ENCODE data around the gene MYBPHL.

MYBPHL gene

DNA sequence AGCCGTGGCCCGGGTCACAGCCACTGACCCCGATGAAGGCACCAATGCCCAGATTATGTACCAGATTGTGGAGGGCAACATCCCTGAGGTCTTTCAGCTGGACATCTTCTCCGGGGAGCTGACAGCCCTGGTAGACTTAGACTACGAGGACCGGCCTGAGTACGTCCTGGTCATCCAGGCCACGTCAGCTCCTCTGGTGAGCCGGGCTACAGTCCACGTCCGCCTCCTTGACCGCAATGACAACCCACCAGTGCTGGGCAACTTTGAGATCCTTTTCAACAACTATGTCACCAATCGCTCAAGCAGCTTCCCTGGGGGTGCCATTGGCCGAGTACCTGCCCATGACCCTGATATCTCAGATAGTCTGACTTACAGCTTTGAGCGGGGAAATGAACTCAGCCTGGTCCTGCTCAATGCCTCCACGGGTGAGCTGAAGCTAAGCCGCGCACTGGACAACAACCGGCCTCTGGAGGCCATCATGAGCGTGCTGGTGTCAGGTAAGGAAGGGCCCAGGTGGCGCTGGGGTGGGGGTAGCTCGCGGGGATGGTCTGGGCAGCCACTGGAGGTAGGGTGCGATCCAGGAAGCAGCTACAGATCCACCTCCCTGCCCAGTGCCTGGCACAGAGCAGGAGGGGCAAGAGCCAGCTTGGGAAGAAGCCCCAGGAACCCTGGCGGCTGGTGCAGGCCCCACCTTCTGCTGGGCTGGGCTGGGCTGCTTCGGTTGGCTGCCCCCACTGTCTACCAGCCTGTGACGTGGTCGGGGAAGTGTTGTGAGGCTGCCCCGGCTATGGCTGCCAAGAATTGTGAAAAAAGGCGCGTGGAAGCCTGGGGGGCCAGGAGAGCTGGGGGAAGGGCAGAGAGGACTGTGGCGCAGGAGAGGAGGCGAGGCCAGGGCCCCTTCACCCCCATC lies 53.7 kb downstream of the MYBPHL start:
- DNase-seq (ENCODE audit: low read depth in 2 of 2): no peak

DNA sequence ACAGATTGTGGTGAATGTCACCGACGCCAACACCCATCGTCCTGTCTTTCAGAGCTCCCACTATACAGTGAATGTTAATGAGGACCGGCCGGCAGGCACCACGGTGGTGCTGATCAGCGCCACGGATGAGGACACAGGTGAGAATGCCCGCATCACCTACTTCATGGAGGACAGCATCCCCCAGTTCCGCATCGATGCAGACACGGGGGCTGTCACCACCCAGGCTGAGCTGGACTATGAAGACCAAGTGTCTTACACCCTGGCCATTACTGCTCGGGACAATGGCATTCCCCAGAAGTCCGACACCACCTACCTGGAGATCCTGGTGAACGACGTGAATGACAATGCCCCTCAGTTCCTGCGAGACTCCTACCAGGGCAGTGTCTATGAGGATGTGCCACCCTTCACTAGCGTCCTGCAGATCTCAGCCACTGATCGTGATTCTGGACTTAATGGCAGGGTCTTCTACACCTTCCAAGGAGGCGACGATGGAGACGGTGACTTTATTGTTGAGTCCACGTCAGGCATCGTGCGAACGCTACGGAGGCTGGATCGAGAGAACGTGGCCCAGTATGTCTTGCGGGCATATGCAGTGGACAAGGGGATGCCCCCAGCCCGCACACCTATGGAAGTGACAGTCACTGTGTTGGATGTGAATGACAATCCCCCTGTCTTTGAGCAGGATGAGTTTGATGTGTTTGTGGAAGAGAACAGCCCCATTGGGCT lies 54.5 kb downstream of the MYBPHL start:
- no peak for DNase-seq (ENCODE audit: low read depth in 2 of 2)

DNA sequence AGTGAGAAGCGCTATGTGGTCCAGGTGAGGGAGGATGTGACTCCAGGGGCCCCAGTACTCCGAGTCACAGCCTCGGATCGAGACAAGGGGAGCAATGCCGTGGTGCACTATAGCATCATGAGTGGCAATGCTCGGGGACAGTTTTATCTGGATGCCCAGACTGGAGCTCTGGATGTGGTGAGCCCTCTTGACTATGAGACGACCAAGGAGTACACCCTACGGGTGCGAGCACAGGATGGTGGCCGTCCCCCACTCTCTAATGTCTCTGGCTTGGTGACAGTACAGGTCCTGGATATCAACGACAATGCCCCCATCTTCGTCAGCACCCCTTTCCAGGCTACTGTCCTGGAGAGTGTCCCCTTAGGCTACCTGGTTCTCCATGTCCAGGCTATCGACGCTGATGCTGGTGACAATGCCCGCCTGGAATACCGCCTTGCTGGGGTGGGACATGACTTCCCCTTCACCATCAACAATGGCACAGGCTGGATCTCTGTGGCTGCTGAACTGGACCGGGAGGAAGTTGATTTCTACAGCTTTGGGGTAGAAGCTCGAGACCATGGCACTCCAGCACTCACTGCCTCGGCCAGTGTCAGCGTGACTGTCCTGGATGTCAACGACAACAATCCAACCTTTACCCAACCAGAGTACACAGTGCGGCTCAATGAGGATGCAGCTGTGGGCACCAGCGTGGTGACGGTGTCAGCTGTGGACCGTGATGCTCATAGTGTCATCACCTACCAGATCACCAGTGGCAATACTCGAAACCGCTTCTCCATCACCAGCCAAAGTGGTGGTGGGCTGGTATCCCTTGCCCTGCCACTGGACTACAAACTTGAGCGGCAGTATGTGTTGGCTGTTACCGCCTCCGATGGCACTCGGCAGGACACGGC lies 55.3 kb downstream of the MYBPHL start:
- no peak for DNase-seq (ENCODE audit: low read depth in 2 of 2)

DNA sequence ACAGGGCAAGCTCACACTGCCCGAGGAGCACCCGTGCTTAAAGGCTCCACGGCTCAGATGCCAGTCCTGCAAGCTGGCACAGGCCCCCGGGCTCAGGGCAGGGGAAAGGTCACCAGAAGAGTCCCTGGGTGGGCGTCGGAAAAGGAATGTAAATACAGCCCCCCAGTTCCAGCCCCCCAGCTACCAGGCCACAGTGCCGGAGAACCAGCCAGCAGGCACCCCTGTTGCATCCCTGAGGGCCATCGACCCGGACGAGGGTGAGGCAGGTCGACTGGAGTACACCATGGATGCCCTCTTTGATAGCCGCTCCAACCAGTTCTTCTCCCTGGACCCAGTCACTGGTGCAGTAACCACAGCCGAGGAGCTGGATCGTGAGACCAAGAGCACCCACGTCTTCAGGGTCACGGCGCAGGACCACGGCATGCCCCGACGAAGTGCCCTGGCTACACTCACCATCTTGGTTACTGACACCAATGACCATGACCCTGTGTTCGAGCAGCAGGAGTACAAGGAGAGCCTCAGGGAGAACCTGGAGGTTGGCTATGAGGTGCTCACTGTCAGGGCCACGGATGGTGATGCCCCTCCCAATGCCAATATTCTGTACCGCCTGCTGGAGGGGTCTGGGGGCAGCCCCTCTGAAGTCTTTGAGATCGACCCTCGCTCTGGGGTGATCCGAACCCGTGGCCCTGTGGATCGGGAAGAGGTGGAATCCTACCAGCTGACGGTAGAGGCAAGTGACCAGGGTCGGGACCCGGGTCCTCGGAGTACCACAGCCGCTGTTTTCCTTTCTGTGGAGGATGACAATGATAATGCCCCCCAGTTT lies 56.1 kb downstream of the MYBPHL start:
- no peak for DNase-seq (ENCODE audit: low read depth in 2 of 2)

DNA sequence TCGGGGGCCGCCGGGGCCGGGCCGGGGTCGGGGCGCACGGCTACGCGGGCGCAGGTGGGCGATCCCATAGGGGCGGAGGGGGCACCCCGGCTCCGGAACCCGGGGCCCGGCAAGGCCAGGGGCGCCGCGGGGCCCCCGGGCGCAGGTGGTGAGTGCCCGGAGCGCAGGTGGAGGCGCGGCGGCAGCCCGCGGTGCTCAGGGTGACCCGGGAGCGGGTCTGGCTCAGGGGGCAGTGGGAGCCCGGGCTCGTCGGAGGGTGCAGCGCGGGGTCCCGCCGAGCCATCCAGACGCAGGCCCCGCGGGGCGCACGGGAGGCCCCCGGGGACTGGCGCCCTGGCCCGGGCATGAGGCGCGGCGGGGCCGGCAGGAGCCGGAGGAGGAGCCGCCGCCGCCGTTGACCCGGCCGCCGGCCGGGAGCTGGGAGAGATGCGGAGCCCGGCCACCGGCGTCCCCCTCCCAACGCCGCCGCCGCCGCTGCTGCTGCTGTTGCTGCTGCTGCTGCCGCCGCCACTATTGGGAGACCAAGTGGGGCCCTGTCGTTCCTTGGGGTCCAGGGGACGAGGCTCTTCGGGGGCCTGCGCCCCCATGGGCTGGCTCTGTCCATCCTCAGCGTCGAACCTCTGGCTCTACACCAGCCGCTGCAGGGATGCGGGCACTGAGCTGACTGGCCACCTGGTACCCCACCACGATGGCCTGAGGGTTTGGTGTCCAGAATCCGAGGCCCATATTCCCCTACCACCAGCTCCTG lies 57.0 kb downstream of the MYBPHL start:
- no peak for DNase-seq (ENCODE audit: low read depth in 2 of 2)

DNA sequence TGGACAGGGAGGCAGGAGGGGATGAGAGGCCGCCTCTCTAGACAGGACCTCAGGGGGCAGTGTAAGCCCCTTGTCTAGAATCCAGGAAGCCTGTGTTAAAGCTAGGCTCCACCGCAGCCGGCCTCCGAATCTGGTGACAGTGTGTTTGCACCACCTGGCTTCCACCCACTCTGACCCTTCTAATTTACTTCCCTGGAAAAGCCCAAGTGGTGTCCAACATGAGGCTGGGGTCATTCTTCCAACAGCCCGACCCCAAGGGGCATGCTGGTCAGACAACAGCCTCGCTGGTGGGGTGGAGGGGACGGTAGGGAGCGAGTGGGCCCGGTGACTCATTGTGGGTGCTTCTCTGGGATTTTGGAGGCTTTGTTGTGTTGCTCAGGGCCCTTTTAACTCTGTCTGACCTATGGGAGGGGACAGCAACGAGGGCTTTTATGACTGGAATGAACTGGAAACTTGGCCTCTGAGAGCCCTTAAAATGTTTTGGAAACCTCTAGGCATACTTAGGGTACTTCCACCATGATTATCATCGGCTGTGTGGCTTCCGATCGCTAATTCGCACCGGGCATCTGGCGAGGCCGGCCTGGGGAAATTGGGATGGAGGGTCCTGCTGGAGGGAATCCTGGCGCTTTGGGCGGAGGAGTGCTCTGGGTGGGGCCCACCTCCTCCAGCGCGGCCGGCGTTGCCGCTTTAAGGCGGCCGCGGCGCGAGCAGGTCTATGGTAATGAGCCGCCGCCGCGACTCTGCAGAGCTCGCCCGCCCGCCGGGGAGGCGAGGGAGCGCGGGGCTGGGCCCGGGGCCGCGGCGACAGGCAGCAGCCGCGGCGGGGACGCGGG lies 57.8 kb downstream of the MYBPHL start, which contains the start of gene CELSR2:
Gene CELSR2, plus strand, starts transcription at position 743 of the 833 bp plus-strand sequence. CDS start 541 bp downstream, outside the sequence.
- DNase-seq (ENCODE audit: low read depth in 2 of 2): peak in 1 of 2 donors; percentile 39

DNA sequence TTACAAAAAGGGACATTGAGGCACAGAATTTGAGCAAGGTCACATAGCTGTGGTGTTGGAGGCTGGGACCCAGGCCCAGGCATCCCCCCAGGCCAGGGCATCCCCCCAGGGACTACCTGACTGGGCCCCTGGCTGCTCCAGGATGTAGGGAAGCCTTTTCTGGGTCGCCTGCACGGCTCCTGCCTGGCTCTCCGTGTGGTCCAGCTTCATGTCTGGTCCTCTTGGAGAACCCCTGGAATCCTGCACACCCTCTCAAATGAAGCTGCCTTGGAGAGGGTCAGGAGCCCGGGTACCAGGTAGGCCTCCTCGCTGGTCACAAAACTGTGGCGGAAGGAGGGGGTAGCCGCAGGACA lies 58.4 kb downstream of the MYBPHL start:
- no peak for DNase-seq (ENCODE audit: low read depth in 2 of 2)

DNA sequence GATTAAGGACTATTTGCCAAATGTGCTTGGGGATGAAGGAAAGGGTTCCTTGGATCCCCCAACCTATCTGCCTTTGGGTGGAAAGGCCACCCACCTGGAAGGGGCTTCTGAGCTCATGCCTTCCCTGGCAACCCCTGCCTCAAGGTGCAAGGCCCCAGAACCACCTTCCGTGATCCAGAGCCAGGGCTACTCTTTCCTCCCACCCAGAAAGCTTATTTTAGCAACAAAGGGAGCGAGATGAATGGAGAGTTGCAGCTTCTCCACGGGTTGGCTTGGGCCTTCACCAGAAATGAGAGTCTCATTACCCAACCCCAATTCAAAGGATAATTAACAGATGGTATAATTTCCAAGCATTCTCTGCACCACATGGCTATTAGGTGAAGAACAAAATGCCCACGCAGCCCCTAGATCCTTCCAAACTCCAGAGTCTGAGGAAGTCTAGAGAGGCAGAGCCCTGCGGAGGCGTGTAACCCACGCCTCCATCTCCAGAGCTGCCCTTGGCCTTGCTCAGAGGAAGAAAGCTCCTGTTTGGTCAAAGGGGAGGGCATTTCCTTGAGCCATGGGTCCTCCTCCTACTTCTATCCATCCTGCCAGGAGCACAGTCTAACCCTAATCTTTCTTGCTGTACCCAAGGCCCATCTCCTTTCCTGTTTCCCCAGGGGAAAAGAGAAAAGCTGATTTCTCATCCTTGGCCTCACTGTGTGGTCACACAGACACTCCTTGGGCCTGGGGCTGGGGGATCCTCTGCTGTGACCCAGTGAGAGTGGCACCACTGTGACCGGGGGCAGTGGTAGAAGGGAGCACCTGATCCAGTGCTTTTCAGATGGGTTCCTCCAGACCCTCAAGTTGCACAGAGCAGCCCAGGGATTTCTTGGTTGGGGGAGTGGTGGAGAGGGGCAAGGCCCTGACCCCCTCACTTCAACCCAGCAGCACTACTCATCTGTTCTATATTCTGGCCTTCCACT lies 59.1 kb downstream of the MYBPHL start:
- DNase-seq (ENCODE audit: low read depth in 2 of 2): no peak

DNA sequence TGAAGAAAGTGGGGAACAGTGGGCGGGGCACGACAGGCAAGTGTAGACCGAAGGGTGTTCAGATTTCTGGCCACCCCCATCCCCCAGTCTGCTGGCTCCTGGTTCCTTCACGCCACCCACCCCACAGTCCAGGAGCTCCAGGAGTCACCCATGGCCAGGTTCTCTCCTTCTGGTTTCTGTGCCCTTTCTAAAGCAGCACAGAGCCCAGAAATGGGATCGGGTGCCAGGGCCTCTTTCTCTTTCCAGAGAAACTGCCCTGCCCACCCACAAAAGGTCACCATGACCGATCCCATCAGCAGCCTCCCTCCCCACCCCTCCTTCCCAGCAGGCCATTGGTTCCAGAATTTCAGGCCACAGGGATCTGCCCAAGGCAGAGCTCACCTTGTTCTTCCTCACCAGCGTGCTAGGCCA lies 60.7 kb downstream of the MYBPHL start:
- DNase-seq (ENCODE audit: low read depth in 2 of 2): no peak

DNA sequence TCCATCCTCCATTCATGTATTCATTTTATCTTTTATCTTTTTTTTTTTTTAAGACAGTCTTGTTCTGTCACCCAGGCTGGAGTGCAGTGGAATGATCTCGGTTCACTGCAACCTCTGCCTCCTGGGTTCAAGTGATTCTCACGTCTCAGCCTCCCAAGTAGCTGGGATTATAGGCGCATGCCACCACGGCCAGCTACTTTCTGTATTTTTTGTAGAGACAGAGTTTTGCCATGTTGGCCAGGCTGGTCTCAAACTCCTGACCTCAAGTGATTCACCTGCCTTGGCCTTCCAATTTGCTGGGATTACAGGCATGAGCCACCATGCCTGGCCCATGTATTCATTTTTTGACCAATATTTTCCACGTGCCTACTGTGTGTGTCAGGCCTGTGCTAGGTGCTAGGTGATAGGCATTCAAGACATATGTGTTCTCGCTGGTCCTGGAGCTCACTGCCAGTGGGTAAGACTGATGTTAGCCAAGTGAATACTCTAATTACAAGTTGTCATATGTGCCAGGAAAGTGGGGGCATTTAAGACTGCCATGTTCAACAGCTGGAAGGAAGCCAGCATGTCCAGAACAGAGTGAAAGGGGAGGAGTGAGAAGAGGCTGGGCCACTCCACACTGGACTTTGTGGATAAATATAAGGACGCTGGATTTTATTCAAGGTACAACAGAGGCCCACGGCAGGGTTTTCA lies 62.8 kb downstream of the MYBPHL start:
- no peak for DNase-seq (ENCODE audit: low read depth in 2 of 2)

DNA sequence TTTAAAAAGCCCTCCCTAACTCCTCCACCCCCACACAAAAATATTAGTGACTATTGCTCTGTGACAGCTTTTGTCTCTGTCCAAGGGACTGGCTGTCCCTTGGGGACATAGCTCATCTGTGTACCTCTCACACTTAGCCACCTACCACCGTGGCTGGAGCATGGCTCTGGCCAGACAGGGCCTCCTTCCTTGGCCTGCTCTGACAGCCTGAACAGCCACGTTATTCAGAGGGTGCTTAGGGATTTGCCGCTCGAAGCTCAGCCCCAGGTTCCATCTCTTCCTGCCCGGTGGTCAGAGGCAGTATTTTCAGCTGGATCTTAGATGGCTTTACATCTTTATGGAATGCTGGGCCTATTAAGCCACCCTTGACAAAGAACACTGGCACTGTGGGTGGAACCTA lies 63.6 kb downstream of the MYBPHL start:
- DNase-seq (ENCODE audit: low read depth in 2 of 2): no peak

DNA sequence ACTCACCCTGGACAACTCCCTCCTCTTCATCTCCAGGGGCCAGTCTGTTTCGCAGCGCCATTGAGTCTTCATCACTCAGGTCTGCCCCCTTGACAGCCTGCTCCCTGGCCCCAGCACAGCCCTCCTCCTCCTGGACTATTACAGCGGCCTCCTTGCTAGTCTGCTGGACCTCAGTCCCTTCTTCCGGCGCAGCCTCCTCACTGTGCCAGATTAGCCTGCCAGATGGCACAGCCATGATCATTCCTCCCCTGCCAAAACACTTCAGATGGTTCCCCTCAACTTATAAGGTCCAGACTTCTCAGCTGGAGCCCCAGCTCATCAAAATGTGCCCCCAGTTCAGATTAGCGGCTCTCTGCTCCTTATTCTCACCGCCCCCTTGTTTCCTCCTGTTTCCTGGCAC lies 64.4 kb downstream of the MYBPHL start:
- no peak for DNase-seq (ENCODE audit: low read depth in 2 of 2)
